GM12801 (cell line): ENCODE measurements around the gene ZNF148.

Experiments used
- TF ChIP-seq, protein P1 (sequence below): IDR thresholded peaks from one replicate; pipeline ENCODE4 v1.5.1; 2011; ENCODE audit warnings: control low read depth; ENCODE audit not compliant: insufficient read length; ENCODE audit errors: extremely low read depth

The ZNF148 gene

DNA sequence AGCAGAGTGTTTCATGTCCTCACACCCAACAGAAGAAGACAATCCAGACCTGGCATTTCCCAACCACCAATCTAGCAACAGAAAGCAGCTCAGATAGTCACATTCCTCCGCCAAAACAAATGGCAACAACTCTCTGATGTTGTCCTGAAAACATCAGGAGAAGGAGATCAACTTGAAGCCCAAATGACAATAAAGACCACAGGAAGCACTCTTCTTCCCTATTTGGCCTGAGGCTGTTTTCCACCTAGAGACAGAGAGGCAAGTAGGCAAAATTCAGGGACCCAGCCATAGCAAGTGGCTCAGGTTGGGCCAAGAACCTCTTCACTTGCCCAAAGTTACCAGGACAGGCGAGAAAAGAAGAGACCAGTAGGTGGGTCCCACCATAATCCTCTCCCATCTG, 35.0 kb downstream of the ZNF148 start:
- TF ChIP-seq, protein P1, sequence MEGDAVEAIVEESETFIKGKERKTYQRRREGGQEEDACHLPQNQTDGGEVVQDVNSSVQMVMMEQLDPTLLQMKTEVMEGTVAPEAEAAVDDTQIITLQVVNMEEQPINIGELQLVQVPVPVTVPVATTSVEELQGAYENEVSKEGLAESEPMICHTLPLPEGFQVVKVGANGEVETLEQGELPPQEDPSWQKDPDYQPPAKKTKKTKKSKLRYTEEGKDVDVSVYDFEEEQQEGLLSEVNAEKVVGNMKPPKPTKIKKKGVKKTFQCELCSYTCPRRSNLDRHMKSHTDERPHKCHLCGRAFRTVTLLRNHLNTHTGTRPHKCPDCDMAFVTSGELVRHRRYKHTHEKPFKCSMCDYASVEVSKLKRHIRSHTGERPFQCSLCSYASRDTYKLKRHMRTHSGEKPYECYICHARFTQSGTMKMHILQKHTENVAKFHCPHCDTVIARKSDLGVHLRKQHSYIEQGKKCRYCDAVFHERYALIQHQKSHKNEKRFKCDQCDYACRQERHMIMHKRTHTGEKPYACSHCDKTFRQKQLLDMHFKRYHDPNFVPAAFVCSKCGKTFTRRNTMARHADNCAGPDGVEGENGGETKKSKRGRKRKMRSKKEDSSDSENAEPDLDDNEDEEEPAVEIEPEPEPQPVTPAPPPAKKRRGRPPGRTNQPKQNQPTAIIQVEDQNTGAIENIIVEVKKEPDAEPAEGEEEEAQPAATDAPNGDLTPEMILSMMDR = no peak

GRCh38 chr3:125337506-125337905, 37.6 kb downstream of the ZNF148 start:
- TF ChIP-seq, protein P1 = no peak

GRCh38 chr3:125334675-125335560, 40.2 kb downstream of the ZNF148 start:
- TF ChIP-seq, protein P1 = no peak

DNA sequence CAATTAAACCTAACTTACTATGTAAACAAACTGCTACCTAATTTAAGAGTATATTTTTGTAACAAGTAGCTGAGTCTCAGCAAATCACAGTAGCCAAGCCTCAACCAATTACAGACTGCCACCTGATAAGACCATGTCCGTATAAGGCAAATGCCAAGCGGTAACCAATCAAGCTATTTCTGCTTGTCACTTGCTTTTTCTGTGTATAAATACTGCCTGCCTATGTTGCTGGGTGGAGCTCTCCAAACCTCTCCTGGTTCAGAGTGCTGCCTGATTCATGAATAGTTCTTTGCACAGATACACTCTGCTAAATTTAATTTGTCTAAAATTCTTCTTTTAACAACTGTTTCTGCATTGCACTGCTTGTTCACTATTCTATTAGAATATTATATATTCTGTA, 42.6 kb downstream of the ZNF148 start:
- TF ChIP-seq, protein P1 = no peak

GRCh38 chr3:125331243-125331642, 43.9 kb downstream of the ZNF148 start:
- TF ChIP-seq, protein P1 = no peak

GRCh38 chr3:125326957-125327356, 48.2 kb downstream of the ZNF148 start:
- TF ChIP-seq, protein P1 = no peak

DNA sequence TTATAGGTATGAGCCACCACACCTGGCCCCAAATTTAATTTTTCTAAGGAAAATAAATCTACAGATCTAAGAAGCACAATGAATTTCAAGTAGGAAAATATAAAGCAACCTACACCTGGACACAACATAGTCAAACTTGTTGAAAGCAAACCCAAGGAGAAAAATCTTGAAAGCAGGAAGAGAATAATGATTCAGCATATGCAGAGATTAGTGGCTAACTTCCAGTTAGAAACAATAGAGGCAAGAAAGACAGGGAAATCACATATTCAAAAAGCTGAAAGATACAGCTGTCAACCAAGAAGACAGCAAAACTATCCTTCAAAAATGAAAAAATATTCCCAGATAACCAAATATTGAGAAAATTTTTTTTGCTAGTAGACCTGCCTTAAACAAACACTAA, 49.4 kb downstream of the ZNF148 start:
- TF ChIP-seq, protein P1 = no peak
